ENCODE data around the gene PABPN1L. TPM values are rescaled to one million over a fixed set of nuclear protein-coding genes. Genes with fewer than 3 reads are reported as not detected.

The PABPN1L gene
- polyA plus RNA-seq, 2 of the 4 experiments (the other 2 are of a cell fraction) = not detected

- no peak overlapping the region for H3K4me3 ChIP-seq
- no peak overlapping the region for H3K27ac ChIP-seq
- POLR2A ChIA-PET = no interaction called here
- TF ChIP-seq HOXB5 (CRISPR knock-in tag; IDR thresholded peaks at IDR 0.05) (no peak), PHF8 (IDR thresholded peaks at IDR 0.05; ENCODE audit: borderline replicate concordance, low read depth) (no peak)
- no peak for DNase-seq (ENCODE audit: low read depth in 1 of 2, low spot score in 1 of 2)
- no peak for FAIRE-seq
- H3K9me3 ChIP-seq = no peaks in the 10 kb centered on the region
- no peak overlapping the region for H3K4me2 ChIP-seq
- CTCF ChIA-PET = interaction anchor here (1.5 kb wide), 1 partner anchor 59 kb away, joined by 4 read pairs; no protein-coding TSS in a partner anchor
- no peaks in the 10 kb centered on the region for H3K4me1 ChIP-seq
- WGBS (ENCODE audit: missing lambda C conversion rate) = 74% methylated on average over 21 of the region's 34 CpGs
- no peak for ATAC-seq
Measured at GRCh38 chr16:88874938-88875599, 8.6 kb upstream of the PABPN1L start.

- CTCF ChIA-PET = interaction anchor here (1.4 kb wide), 1 partner anchor 15 kb away, joined by 4 read pairs; no protein-coding TSS in a partner anchor
Measured at GRCh38 chr16:88872650-88873331, 6.3 kb upstream of the PABPN1L start.

GRCh38 chr16:88871730-88872416, 5.4 kb upstream of the PABPN1L start:
- TF ChIP-seq HDAC2 (IDR thresholded peaks at IDR 0.05) (no peak), HOXB5 (CRISPR knock-in tag; IDR thresholded peaks at IDR 0.05) (no peak), RAD21 (conservative IDR thresholded peaks at IDR 0.05 in 1 of 2, IDR thresholded peaks at IDR 0.05 in 1 of 2) (no peak), HEYL (CRISPR knock-in tag; IDR thresholded peaks at IDR 0.05) (no peak), BCL3 (IDR thresholded peaks at IDR 0.05) (no peak), CEBPB (IDR thresholded peaks at IDR 0.05) (no peak), CBX8 (IDR thresholded peaks at IDR 0.05) (no peak), ZC3H11A (IDR thresholded peaks at IDR 0.05) (no peak)
- ATAC-seq (no peak), DNase-seq (ENCODE audit: low read depth in 1 of 2, low spot score in 1 of 2) (no peak), FAIRE-seq (no peak)
- Histone ChIP-seq H3K9me3 (no peaks in the 10 kb centered on the region), H3K4me3 (no peak overlapping the region), H3K4me2 (no peak overlapping the region), H3K27ac (no peak overlapping the region), H3K4me1 (no peaks in the 10 kb centered on the region)
- WGBS (ENCODE audit: missing lambda C conversion rate) = 61% methylated on average over 4 of the region's 21 CpGs
- ChIA-PET POLR2A (no interaction called here), CTCF (no interaction called here)

More at GRCh38 chr16:88872650-88873331, 6.3 kb upstream of the PABPN1L start:
- TF ChIP-seq TFCP2L1 (CRISPR knock-in tag; IDR thresholded peaks at IDR 0.05) = no peak
- no peak for TF ChIP-seq SMC3 (IDR thresholded peaks at IDR 0.05)
- TF ChIP-seq HMGXB4 (CRISPR knock-in tag; IDR thresholded peaks at IDR 0.05; ENCODE audit: borderline replicate concordance) = no peak
- TF ChIP-seq ZSCAN20 (CRISPR knock-in tag; IDR thresholded peaks at IDR 0.05) = no peak
- Histone ChIP-seq H3K27ac (no peak overlapping the region), H3K4me1 (no peaks in the 10 kb centered on the region), H3K4me2 (no peak overlapping the region), H3K4me3 (no peak overlapping the region), H3K9me3 (no peaks in the 10 kb centered on the region)
- POLR2A ChIA-PET = no interaction called here
- WGBS (ENCODE audit: missing lambda C conversion rate) = 59% methylated on average over 20 of the region's 25 CpGs
- peak in 1 of 2 experiments; percentile 19; a peak in 1 of 6 replicates for ATAC-seq
- DNase-seq (ENCODE audit: low read depth in 1 of 2, low spot score in 1 of 2) = no peak
- no peak for FAIRE-seq

- CTCF ChIA-PET = interaction anchor here (1.0 kb wide), 1 partner anchor 9 kb away, joined by 3 read pairs; no protein-coding TSS in a partner anchor
- no peak for FAIRE-seq
- Histone ChIP-seq H3K4me3 (no peak overlapping the region), H3K4me1 (no peaks in the 10 kb centered on the region), H3K9me3 (no peaks in the 10 kb centered on the region), H3K4me2 (no peak overlapping the region), H3K27ac (no peak overlapping the region)
- POLR2A ChIA-PET = no interaction called here
- no peak for DNase-seq (ENCODE audit: low read depth in 1 of 2, low spot score in 1 of 2)
- ATAC-seq = no peak
- WGBS (ENCODE audit: missing lambda C conversion rate) = 47% methylated on average over 8 of the region's 8 CpGs
- TF ChIP-seq HDAC2 (IDR thresholded peaks at IDR 0.05) = no peak
Measured at GRCh38 chr16:88871349-88871702, 4.9 kb upstream of the PABPN1L start.
